ENCODE data around the gene RGS2.

The RGS2 gene, protein sequence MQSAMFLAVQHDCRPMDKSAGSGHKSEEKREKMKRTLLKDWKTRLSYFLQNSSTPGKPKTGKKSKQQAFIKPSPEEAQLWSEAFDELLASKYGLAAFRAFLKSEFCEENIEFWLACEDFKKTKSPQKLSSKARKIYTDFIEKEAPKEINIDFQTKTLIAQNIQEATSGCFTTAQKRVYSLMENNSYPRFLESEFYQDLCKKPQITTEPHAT

DNA sequence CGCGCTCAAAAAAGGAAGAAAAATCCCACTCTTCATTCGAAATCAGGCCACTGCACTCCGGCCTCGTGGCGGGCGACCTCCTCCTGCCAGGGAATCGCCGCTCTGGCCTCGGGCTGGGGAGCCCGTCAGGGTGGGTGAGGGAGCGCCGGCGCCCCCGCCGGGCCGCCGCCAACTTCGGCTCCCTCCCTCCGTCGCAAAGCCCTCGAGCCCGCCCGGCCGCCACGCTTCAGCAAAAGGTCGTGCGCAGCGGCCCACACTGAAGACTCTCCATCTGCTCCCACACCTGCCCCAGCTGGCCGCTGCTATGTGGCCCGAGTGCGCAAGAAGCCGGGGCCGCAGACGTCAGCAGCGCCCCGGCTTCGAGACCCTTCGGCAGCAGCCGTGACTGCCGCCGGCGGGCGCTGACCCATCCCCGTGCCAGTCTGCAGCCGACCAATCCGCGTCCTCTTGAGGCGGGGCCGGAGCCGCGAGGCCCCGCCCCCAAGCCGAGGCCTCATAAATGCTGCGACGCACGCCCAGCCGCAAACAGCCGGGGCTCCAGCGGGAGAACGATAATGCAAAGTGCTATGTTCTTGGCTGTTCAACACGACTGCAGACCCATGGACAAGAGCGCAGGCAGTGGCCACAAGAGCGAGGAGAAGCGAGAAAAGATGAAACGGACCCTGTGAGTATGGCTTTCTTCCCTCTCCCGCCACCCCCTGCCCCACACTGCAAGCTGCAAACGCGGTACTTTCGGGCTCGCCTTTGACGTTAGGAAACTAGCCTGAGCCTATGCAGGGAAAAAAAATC, at the start of gene RGS2:
Gene RGS2, plus strand, starts transcription at position 522 of the 789 bp plus-strand sequence. Its CDS starts 33 bp downstream, at position 555.
- FAIRE-seq, result no peak

DNA sequence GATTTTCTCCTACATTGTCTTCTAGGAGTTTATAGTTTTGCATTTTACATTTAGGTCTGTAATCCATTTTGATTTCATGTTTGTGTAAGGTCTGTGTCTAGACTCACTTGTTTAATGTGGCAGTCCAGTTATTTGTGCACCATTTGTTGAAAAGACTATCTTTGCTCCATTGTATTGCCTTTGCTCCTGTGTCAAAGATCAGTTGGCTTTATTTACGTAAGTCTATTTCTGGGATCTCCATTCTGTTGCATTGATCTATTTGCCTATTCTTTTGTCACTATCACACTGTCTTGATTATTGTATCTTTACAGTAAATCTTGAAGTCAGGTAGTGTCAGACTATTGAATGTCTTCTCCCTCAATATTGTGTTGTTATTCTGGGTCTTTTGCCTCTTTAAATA, 49.7 kb upstream of the RGS2 start:
- no peak for FAIRE-seq

DNA sequence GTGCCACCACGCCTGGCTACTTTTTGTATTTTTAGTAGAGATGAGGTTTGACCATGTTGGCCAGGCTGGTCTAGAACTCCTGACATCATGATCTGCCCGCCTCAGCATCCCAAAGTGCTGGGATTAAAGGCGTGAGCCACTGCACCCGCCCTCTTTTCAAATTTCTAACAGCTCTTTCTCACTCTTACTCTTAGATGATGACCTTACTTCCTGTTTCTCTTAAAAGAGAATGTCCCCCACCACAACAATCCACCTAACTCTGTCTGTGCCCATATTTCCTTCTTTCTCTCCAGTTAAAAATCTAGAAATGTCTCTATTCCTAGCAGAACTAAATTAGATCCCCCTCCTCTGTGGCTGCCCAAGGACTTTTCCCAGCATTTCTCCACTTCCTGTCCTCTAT, 46.6 kb upstream of the RGS2 start:
- no peak for FAIRE-seq

DNA sequence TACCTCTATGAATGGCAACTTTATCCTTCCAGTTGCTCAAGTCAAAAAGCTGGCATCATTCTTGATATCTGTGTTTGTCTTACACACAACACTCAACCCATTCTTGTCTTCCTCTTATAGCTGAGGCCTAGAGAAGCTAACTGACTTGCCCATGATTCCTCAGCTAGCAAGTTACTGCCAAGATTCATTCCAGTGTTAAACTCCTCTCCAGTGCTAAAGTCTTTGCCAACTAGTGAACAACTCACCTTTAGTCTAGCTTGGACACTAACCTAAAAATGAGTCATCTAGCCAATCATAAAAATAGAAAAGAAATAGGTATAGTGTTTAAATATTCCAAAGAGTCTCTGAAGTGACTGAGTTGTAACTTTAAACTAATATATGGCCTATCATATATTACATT, 45.6 kb upstream of the RGS2 start:
- FAIRE-seq, result no peak

DNA sequence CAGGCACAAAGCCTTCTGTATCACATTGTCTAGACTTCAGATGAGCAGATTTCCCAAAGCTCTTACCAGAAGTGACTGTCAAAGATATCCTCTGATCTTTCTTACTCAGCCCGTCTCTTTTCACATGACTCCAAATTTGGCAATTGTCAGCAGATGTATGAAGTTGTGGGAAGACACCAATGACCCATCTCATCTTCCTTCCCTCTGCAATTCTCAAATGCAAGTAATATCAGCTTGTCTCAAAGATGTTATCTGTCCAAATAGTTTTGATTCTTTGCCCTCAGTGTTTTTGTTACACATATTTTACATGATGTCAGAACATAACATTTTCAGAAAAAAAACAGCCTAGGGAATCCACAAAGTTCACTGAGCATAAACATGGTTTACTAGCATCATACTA, 45.1 kb upstream of the RGS2 start:
- FAIRE-seq, result no peak

DNA sequence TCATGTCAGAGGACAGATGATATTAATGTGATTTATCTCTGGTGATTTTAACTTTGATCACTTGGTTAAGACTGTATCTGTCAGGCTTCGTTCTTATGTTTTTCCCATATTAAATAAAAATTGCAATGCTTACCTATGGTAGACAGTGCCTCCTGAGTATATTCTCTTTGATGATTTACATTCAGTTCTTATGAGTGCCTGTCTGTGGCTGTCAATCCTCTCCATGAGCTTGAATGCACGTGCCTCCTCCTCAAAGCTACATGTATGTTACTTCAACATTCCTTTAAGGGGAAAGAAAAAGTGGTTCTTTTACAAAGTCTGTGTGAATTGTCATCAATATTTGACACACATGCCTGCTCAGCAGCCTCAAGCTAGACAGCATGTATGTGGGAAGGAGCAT, 44.2 kb upstream of the RGS2 start:
- no peak for FAIRE-seq

DNA sequence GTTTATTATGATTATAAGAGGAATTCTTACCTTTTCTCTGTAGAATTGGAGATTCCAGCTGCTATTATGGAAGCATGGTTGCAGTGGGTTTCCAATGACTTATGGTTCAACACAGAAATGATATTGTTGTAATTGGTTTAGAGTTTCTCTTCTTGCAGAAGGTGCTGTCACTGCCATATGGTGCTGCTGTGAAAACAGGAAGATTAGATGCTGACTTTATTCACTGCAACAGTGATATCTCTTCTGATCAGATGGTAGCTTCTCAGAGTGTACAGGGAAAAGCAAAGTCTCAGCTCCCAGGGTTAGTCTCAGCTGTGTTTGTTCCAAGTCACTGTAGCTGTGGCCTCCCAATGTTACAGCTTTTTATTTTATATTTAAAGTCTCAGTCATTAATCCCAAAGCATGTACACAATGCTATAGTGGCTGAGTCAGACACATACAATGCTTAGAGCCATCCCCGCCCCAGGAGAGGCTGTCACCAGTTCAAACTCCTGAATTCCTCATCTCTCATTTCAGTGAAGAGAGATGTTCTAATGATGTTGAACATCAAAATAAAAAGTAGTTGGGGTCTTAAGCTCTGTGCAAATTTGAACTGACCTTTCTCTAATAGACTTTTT, 42.7 kb upstream of the RGS2 start:
- FAIRE-seq, result no peak

DNA sequence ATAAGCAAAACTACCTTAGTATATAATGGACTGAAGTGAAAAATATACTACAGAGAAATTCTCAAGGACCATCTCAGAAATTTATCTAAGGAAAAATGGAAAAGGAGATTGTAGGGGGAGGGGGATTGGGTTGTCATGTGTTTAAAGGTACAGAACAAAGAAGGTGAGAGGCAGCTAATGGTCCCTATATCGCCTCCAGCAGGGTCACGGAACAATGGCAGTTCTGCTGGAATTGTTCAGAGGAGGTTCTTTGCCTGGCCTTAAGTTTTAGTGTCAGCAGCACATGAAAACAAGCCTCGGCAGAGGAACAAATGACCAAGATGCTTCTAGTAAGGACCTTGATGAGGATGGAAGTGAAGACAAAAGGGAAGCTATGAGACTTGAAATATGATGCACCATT, 42.0 kb upstream of the RGS2 start:
- no peak for FAIRE-seq

DNA sequence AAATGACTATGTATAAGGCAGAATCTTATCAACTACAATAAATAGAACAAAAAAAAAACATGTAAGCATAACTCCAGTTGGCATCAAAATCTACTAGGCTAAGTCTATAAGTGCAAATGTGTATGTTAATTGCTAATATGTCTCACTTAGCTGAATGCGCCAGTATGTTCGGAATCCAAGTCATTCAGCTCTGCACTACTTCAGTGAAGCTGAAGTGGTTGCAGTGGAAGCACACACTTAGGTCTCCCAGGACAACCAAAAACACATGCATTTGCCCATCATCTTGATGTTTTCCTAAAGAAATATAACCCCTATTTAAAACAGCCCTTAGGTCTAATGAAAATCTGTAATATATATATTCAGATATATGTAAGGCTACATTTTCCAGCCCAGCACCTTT, 41.0 kb upstream of the RGS2 start:
- no peak for FAIRE-seq

DNA sequence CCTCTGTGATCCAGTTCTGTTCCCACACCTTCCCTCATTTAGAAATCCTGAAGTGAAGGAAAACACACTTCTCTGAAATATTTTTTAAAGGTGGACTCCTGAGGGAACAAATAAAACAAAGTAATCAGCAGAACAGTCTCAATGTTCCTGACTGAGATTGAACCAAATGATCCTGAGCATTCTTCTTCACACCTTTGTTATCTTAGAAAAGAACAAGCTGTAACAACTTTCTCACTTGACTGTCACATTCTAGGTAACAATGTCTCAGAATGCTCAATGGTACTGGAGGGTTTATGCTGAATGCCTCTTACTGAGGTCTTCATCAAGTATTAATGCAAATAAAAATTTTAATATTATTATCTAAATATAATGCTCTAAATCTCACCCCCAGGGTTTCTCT, 40.4 kb upstream of the RGS2 start:
- no peak for FAIRE-seq

DNA sequence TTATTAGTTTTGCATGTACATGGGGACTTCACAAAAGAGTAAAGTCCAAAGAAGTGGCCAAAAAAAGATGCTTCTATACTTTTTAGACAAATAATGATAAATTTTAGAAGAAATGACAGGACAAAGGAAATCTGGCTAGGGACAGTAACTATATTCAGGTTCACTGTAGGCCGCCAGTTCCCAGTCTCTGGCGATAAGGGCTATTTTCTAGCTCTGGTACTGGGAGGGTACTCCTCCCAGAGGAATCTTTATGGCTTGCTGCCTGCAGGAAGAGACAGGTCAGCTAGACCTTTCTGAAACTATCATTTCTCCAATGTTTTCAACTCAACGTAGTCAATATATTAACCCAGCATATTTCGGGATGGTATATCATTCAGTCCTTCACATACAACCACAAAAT, 37.5 kb upstream of the RGS2 start:
- no peak for FAIRE-seq

DNA sequence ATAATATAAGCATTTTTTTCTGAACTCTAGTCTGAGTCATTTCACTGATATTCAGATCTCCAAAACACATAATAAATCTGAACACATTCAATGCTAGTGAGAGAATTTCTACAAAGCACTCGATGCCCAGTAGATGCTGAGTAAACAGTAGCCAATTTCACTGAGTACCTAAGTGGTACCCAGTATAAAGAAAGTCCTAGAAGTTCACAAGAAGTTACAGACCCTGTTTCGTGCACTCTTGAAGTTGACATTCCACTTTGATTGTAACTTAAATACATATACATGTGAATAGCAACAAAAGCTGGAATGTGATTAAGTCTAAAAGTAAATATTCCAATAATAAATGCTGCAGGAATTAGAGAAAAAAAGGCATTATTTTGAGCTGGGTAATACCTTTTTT, 33.2 kb upstream of the RGS2 start:
- FAIRE-seq, result no peak

DNA sequence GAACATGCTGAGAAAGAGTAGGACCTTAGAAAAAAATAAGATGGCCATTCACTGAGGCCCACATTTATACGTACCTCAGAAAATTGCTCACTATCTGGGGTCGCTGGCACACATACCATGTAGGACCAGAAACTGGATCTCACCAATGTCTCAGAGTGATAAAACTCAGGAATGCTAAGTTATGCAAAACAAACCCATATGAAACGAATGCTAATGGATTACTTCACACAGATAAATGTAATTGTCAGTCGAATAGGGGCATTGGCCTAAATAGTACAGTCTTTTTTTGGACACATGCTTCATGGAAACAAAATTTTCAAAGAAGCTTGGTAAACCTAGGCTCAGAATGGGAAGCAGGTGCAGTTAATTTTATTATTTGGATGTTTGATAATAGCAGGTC, 32.6 kb upstream of the RGS2 start:
- FAIRE-seq, result no peak

DNA sequence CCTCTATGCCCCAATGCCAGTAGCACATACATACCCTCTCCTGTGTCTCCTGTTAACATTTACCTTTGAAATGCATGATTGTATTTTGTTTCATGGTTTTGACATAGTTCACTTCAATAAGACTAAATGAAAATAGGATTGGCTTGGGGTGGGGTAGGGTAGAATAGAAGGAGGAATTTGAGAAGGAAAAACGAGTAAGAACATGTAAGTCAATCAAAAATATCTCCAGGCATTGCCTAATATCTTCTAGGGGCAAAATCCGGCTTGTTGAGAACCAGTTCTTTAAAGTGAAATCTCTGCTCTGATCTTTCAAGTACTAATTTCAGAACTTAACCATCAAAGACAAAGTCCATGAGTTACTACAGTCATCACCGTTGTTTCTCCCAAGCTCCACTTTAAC, 31.8 kb upstream of the RGS2 start:
- FAIRE-seq, result no peak

DNA sequence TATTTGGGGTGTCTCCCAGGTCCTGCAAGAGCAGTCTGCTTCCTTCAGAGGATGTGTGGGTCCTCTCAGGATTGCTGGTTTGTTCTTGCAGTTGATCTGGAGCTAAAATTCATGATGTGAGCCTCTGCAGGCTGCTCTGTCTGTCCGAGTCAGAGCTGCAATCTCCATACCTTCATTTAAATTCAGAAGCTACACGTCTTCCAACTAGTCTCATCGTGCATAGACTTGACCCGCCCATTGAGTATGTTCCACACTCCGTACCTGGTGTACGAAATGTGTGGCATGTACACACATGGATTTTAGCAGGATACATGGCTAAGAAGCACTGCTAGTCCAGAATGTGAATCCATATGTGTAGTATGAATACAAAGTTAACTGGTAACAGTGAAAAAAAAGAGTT, 25.0 kb upstream of the RGS2 start:
- no peak for FAIRE-seq

DNA sequence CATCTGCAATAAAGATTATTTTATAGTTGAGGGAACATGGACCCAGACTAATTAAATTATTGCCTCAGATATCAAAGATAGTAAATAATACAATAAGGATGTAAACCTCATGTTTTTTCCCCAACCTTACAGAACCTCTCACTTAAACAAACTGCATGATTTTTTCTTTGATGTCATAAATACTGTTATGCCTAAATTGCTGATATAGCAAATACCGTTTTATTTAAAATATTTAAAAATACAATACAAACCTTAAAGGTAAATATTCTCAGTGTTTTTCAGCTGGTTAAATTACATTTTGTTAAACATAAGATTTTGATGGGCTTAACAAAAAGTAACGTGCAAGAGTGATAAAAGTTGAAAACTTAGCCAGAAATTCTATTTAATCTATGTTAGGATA, 24.4 kb upstream of the RGS2 start:
- no peak for FAIRE-seq

DNA sequence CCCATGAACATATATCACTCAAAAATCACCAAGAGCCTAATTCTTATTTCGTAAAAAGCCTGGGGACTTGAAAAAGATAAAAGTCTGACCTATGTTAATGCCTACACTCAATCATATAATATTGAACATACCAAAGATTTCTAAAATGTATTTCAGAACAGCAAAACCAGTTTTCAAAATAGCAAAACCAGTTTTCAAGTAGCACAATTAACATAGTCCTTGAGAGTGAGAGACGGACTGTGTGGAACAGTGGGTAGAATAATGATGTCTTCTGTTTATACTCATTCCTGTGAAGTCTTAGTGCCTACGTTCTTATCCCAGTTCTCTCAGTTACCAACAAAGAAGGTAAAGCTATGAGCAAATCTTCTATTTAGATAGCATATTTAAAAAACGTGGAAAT, 22.3 kb upstream of the RGS2 start:
- no peak for FAIRE-seq

DNA sequence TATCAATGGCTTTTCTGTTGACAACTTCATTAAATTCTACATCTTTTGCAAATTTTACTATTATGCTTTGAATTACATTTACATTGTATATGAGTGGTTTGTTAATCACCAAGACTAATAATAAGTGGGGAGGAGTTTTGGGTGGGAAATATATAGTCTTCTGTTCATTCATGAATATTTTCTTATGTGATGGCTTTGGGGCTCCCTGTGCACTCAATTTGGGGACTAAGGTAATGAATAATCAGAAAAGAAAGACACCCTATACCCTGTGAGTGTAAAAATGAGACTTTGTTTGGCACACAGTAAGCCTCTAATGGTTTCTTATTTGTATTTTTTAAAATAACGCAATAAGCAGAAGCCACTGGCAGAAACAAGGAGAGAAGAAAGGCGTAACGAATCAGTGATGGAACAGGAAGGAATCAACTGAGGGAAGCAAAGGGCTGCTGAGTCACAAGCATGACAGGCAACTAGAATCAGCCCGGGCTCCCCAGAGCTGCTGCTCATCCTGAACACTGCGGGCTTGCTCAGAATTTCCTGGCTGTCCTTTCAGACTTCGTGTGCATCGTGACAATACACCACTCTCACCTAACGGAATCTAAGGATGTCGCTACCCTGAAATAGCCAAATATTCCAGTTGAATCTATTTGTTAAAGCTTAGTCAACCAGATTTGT, 20.8 kb upstream of the RGS2 start:
- FAIRE-seq, result no peak

DNA sequence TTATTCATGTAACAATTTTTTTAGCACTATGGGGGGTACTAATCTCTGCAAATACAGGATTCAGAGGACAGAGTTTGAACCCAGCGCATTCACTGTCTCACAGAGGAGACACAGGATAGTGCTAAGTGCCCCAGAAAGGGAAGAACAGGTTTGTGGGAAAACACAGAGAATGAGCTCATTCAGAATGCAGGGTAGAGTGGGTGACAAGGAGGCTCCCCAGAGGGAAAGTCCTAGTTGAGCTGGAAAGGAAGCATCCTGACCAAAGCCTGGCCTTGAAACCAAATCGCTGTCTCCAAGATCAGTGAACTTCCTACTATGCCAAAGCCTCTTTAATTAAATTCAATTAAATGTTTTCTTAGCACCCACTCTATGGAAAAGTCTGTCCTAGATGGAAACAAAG, 19.0 kb upstream of the RGS2 start:
- FAIRE-seq, result no peak

DNA sequence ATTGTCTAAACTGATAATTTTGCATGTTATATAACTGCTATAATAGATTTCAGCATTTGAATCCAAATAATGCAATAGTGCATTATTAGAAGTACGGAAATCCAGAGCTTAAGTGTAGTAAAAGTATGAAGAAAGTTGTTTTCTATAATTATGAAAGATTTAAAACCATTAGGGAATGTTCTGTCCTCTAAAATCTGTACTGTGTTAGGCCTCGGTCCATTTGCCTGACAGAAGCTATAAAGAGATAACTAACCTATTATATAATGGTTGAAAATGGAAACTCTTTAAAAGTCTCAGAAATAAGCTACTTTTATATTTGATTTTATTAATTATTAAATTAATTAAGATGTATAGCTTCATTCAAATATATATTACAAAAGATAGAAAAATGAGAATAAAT, 16.2 kb upstream of the RGS2 start:
- peak; percentile 82 for FAIRE-seq

DNA sequence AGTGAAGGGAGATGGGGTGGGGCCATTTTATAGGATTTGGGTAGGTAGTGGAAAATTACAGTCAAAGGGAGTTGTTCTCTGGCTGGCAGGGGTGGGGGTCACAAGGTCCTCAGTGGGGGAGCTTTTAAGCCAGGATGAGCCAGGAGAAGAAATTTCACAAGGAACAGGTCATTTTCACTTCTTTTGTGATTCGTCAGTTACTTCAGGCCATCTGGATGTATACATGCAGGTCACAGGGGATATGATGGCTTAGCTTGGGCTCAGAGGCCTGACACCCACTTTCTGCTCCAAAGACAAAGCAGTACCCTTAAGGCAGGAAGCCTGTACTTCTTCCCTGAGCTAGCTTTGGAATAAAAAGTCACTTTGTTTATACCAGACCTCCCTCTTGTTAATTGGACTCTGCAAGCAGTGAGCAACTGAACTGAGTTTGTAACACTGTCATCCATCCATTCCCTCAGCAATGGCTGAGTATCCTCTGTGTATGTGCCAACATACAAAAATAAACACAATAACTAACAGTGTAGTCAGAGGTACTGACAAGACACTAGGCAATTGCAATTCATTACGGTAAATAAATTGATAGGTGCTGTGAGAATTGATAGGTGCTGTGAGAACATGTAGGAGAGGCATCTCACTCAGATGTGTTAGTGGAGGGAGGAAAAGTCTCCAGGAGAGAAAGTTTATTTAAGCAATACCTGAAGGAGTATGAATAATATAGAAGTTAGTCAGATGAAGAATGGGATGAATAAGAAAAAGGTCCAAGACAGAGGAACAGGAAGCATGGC, 14.7 kb upstream of the RGS2 start:
- FAIRE-seq, result no peak

DNA sequence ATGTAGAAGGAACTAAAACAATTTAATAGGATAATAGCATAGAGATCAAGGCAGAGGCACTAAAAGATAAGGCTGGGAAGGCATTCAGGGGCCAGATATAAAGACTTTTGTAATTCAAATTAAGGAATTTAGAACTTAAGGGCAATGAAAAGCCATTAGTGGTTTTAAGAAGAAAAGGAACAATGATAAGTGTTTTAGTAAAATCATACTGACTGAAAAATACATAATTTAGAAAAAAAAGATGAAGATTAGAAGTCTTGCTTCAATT, 14.1 kb upstream of the RGS2 start:
- no peak for FAIRE-seq

DNA sequence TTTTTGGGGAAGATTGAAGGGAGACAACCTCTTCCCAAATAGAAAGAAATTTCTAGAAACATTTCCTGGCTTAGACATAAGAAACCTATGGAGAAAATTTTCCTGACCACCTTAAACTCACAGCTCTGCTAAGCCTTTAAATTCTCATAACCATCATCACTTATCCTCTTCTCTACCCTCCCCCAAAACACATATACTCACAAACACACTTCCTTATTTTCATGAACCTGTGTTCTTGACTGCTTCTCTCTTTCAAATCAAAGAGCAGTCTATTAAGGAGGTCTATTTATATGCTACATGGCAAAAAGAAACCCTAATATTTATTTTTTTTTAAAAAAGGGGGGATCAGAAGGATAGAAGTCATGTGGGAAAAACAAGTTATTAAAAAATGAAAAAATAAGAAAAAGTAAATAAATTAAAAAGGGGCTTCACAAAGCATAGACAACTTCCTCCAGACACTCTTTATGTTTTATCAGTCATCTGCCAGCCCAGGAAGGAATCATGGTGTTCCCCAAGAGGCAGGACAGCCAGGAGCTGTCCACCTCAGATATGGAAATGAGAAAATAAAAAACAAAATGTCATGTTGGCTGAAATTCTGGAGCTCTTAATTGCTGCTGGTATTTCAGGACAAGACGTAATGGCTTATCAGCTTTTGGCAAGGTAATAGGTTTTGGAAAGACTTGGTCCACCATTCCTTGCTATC, 12.8 kb upstream of the RGS2 start:
- no peak for FAIRE-seq

Measured in endometrium (tissue), 2 donors.